HL-60 (cell line): ENCODE measurements around the gene DIPK1A.

Experiments used
- POLR2AphosphoS5 ChIP-seq: IDR thresholded peaks from 2 replicates; pipeline ENCODE4 v1.6.1; 2012; ENCODE audit warnings: low read depth
- REST ChIP-seq: IDR thresholded peaks from 2 replicates; pipeline ENCODE4 v1.6.1; 2012; ENCODE audit warnings: low read depth; ENCODE audit not compliant: insufficient replicate concordance
- TF ChIP-seq, protein P1 (sequence below): IDR thresholded peaks from one replicate; pipeline ENCODE4 v1.5.1; 2011; ENCODE audit warnings: low read length, control low read depth, inconsistent platforms; ENCODE audit not compliant: insufficient read depth

GRCh38 chr1:92913093-92913819 lies 48.0 kb downstream of the DIPK1A start:
- TF ChIP-seq, protein P1, sequence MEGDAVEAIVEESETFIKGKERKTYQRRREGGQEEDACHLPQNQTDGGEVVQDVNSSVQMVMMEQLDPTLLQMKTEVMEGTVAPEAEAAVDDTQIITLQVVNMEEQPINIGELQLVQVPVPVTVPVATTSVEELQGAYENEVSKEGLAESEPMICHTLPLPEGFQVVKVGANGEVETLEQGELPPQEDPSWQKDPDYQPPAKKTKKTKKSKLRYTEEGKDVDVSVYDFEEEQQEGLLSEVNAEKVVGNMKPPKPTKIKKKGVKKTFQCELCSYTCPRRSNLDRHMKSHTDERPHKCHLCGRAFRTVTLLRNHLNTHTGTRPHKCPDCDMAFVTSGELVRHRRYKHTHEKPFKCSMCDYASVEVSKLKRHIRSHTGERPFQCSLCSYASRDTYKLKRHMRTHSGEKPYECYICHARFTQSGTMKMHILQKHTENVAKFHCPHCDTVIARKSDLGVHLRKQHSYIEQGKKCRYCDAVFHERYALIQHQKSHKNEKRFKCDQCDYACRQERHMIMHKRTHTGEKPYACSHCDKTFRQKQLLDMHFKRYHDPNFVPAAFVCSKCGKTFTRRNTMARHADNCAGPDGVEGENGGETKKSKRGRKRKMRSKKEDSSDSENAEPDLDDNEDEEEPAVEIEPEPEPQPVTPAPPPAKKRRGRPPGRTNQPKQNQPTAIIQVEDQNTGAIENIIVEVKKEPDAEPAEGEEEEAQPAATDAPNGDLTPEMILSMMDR: no peak
- TF ChIP-seq REST: no peak
- no peak for TF ChIP-seq POLR2AphosphoS5
